ENCODE results near the gene LCP2.

DNA sequence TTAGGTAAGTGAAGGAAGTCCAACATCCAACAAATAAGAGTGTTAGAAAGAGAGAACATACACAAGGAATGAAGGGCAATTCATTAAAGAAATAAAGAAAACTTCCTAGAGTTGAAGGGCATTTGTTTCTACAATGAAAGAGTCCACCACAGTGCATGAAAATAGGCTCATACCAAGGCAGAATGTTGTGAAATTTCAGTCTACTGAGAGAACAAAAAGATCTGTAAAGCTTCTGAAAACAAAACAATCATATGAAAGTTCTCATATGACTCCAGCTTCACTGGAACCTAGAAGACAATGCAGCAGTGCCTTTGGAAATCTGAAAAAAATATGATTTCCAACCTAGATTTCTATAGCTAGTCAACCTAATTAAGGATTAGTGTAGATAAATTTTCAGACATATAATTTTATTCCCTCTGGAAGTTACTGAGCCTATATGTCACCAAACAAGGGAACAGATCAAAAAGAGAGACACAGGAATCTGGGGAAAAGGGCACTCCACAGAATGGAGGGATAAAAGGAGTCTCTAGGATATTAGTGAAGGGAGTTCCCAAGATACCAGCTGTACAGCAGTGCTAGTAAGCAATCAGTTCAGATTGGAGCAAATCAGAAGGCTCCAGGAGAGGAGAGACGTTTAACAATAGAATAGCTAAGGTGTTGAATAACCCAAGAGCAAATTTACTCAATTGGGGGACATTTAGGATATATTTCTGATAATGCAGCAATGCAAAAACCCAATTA, 59.0 kb downstream of the LCP2 start:
- TF ChIP-seq, protein P1, sequence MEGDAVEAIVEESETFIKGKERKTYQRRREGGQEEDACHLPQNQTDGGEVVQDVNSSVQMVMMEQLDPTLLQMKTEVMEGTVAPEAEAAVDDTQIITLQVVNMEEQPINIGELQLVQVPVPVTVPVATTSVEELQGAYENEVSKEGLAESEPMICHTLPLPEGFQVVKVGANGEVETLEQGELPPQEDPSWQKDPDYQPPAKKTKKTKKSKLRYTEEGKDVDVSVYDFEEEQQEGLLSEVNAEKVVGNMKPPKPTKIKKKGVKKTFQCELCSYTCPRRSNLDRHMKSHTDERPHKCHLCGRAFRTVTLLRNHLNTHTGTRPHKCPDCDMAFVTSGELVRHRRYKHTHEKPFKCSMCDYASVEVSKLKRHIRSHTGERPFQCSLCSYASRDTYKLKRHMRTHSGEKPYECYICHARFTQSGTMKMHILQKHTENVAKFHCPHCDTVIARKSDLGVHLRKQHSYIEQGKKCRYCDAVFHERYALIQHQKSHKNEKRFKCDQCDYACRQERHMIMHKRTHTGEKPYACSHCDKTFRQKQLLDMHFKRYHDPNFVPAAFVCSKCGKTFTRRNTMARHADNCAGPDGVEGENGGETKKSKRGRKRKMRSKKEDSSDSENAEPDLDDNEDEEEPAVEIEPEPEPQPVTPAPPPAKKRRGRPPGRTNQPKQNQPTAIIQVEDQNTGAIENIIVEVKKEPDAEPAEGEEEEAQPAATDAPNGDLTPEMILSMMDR (IDR thresholded peaks at IDR 0.05; ENCODE audit: insufficient read depth, low read length), result no peak
- no peak for TF ChIP-seq SPI1 (IDR thresholded peaks at IDR 0.05; ENCODE audit: borderline replicate concordance, low read depth)
